Trophoblast cell (in vitro differentiated cells and primary cell): ENCODE results near the gene TMEM63B.

Experiments used
- DNase-seq, 2 donors: peaks; one replicate each; pipeline ENCODE4 v3.0.0-alpha.2; 2016
- H2AFZ ChIP-seq: 2 replicates; pipeline ENCODE4 v1.6.1; 2013; ENCODE audit warnings: low read length, moderate library complexity, mild to moderate bottlenecking; ENCODE audit not compliant: insufficient read depth, poor library complexity
- H2AK5ac ChIP-seq: 2 replicates; pipeline ENCODE4 v1.6.1; 2013; ENCODE audit warnings: mild to moderate bottlenecking, low read length
- H2BK120ac ChIP-seq: 2 replicates; pipeline ENCODE4 v1.6.1; 2013; ENCODE audit warnings: low read length, mild to moderate bottlenecking, moderate library complexity; ENCODE audit not compliant: insufficient read depth, poor library complexity
- H2BK12ac ChIP-seq: 2 replicates; pipeline ENCODE4 v1.6.1; 2013; ENCODE audit warnings: mild to moderate bottlenecking, low read length, moderate library complexity
- H2BK5ac ChIP-seq: 2 replicates; pipeline ENCODE4 v1.6.1; 2013; ENCODE audit warnings: low read length, low read depth, moderate library complexity, mild to moderate bottlenecking; ENCODE audit not compliant: poor library complexity
- H3K14ac ChIP-seq: 2 replicates; pipeline ENCODE4 v1.6.1; 2013; ENCODE audit warnings: mild to moderate bottlenecking, low read length
- H3K18ac ChIP-seq: 2 replicates; pipeline ENCODE4 v1.6.1; 2013; ENCODE audit warnings: mild to moderate bottlenecking, low read length
- H3K23ac ChIP-seq: 2 replicates; pipeline ENCODE4 v1.6.1; 2013; ENCODE audit warnings: low read length
- H3K27ac ChIP-seq: 2 replicates; pipeline ENCODE4 v1.5.1; 2013; ENCODE audit warnings: low read depth, mild to moderate bottlenecking, inconsistent platforms, low read length, moderate library complexity
- H3K27me3 ChIP-seq: 2 replicates; pipeline ENCODE4 v1.6.1; 2013; ENCODE audit warnings: inconsistent platforms, mild to moderate bottlenecking, low read length, moderate library complexity; ENCODE audit not compliant: insufficient read depth
- H3K36me3 ChIP-seq, 2 experiments: 1 replicate in 1 of 2; 2 replicates in 1 of 2; pipeline ENCODE4 v1.6.1; 2013; ENCODE audit warnings: low read length in 2 of 2, mild to moderate bottlenecking in 2 of 2, moderate library complexity in 1 of 2; ENCODE audit not compliant: insufficient read depth in 2 of 2, control insufficient read depth in 1 of 2
- H3K4ac ChIP-seq: 2 replicates; pipeline ENCODE4 v1.6.1; 2013; ENCODE audit warnings: low read depth, mild to moderate bottlenecking, low read length, moderate library complexity
- H3K4me1 ChIP-seq, 2 experiments: 1 replicate in 1 of 2; 2 replicates in 1 of 2; pipeline ENCODE4 v1.6.1; 2013; ENCODE audit warnings: low read length in 2 of 2, mild to moderate bottlenecking in 2 of 2, moderate library complexity in 1 of 2; ENCODE audit not compliant: insufficient read depth in 2 of 2, control insufficient read depth in 1 of 2
- H3K4me2 ChIP-seq: 2 replicates; pipeline ENCODE4 v1.6.1; 2013; ENCODE audit warnings: inconsistent platforms, mild to moderate bottlenecking, low read length, moderate library complexity
- H3K4me3 ChIP-seq: 2 replicates; pipeline ENCODE4 v1.5.1; 2013; ENCODE audit warnings: mild to moderate bottlenecking, low read depth, low read length, inconsistent platforms
- H3K79me1 ChIP-seq: one replicate; pipeline ENCODE4 v1.6.1; 2013; ENCODE audit warnings: low read length
- H3K79me2 ChIP-seq: 2 replicates; pipeline ENCODE4 v1.6.1; 2013; ENCODE audit warnings: low read length, mild to moderate bottlenecking; ENCODE audit not compliant: control insufficient read depth, insufficient read depth, poor library complexity
- H3K9ac ChIP-seq: 2 replicates; pipeline ENCODE4 v1.6.1; 2013; ENCODE audit warnings: mild to moderate bottlenecking, low read length
- H3K9me3 ChIP-seq: 2 replicates; pipeline ENCODE4 v1.6.1; 2013; ENCODE audit warnings: low read depth, mild to moderate bottlenecking, control low read depth, inconsistent platforms, low read length; ENCODE audit not compliant: insufficient read depth
- H4K12ac ChIP-seq: 2 replicates; pipeline ENCODE4 v1.6.1; 2013; ENCODE audit warnings: low read depth, mild to moderate bottlenecking, low read length, moderate library complexity
- H4K8ac ChIP-seq: 2 replicates; pipeline ENCODE4 v1.6.1; 2013; ENCODE audit warnings: low read depth, mild to moderate bottlenecking, low read length, moderate library complexity
- H4K91ac ChIP-seq: one replicate; pipeline ENCODE4 v1.6.1; 2013; ENCODE audit warnings: low read depth, mild to moderate bottlenecking, low read length, moderate library complexity
- whole genome bisulfite sequencing: extraction: QIAGEN DNeasy Blood & Tissue Kit; methylation state at CpG from one replicate; pipeline ENCODE4 v1.1.7; 2013; ENCODE audit warnings: missing lambda C conversion rate; ENCODE audit not compliant: insufficient read length, insufficient coverage; ENCODE audit errors: extremely low coverage; 5-methylcytosine and 5-hydroxymethylcytosine counted together

Gene TMEM63B

GRCh38 chr6:44129841-44130322, 2.5 kb downstream of the TMEM63B start:
- no peak for DNase-seq
- H4K8ac ChIP-seq = no peak overlapping the region
- H3K23ac ChIP-seq = peak overlapping the region; percentile 4
- H3K4ac ChIP-seq = no peak overlapping the region
- no CpG with 5 or more reads among the region's 2 CpGs for WGBS
- H2BK120ac ChIP-seq = no peak overlapping the region
- peaks cover 20% of the 10 kb centered on the region for H3K79me2 ChIP-seq
- H2BK5ac ChIP-seq = no peak overlapping the region
- no peak overlapping the region for H3K27ac ChIP-seq
- H4K91ac ChIP-seq = no peak overlapping the region
- peak overlapping the region; percentile 21 for H3K18ac ChIP-seq
- H2AFZ ChIP-seq = no peak overlapping the region
- H3K36me3 ChIP-seq = peaks cover 6% of the 10 kb centered on the region in 2 experiments
- no peaks in the 10 kb centered on the region for H3K9me3 ChIP-seq
- no peak overlapping the region for H2BK12ac ChIP-seq
- peaks cover 12% of the 10 kb centered on the region for H3K79me1 ChIP-seq
- H4K12ac ChIP-seq = no peak overlapping the region
- H3K27me3 ChIP-seq = no peaks in the 10 kb centered on the region
- H3K4me2 ChIP-seq = no peak overlapping the region
- no peak overlapping the region for H3K4me3 ChIP-seq
- no peak overlapping the region for H3K14ac ChIP-seq
- H2AK5ac ChIP-seq = no peak overlapping the region
- H3K9ac ChIP-seq = no peak overlapping the region
- H3K4me1 ChIP-seq = peaks cover 9 to 15% of the 10 kb centered on the region in 2 experiments

- Histone ChIP-seq H3K23ac (no peak overlapping the region), H3K9me3 (no peaks in the 10 kb centered on the region), H3K4me1 (peaks cover 9% of the 10 kb centered on the region in 2 experiments), H3K4me2 (no peak overlapping the region), H3K14ac (no peak overlapping the region), H3K9ac (no peak overlapping the region), H3K27ac (no peak overlapping the region), H3K27me3 (no peaks in the 10 kb centered on the region), H3K4me3 (no peak overlapping the region), H2BK12ac (no peak overlapping the region), H4K91ac (no peak overlapping the region), H2BK5ac (no peak overlapping the region), H3K79me2 (peaks cover 13% of the 10 kb centered on the region), H2AK5ac (no peak overlapping the region), H2AFZ (no peak overlapping the region), H4K8ac (no peak overlapping the region), H3K36me3 (peaks cover 10 to 20% of the 10 kb centered on the region in 2 experiments), H2BK120ac (no peak overlapping the region), H3K79me1 (peaks cover 8% of the 10 kb centered on the region), H3K4ac (no peak overlapping the region), H3K18ac (no peak overlapping the region), H4K12ac (no peak overlapping the region)
- no peak for DNase-seq
- no CpG with 5 or more reads among the region's 2 CpGs for WGBS
Observed at GRCh38 chr6:44131892-44132291, 4.5 kb downstream of the TMEM63B start.

- Histone ChIP-seq H3K79me2 (peaks cover 11% of the 10 kb centered on the region), H2BK5ac (no peak overlapping the region), H2AK5ac (no peak overlapping the region), H2AFZ (no peak overlapping the region), H4K91ac (no peak overlapping the region), H3K4me2 (no peak overlapping the region), H3K4ac (no peak overlapping the region), H4K8ac (no peak overlapping the region), H2BK120ac (no peak overlapping the region), H3K9me3 (no peaks in the 10 kb centered on the region), H3K18ac (no peak overlapping the region), H3K27me3 (no peaks in the 10 kb centered on the region), H3K9ac (no peak overlapping the region), H3K36me3 (peaks cover 16 to 26% of the 10 kb centered on the region in 2 experiments), H3K27ac (no peak overlapping the region), H2BK12ac (no peak overlapping the region), H3K4me3 (no peak overlapping the region), H3K79me1 (peaks cover 5% of the 10 kb centered on the region), H4K12ac (no peak overlapping the region), H3K4me1 (peaks cover 9% of the 10 kb centered on the region in 2 experiments), H3K23ac (no peak overlapping the region), H3K14ac (no peak overlapping the region)
- no CpG with 5 or more reads among the region's 4 CpGs for WGBS
- no peak for DNase-seq
Observed at GRCh38 chr6:44132476-44132875, 5.1 kb downstream of the TMEM63B start.

GRCh38 chr6:44133003-44133931, 5.9 kb downstream of the TMEM63B start:
- no peak overlapping the region for H2BK120ac ChIP-seq
- H3K79me2 ChIP-seq = peaks cover 3% of the 10 kb centered on the region
- no peak overlapping the region for H2AFZ ChIP-seq
- H3K4me2 ChIP-seq = no peak overlapping the region
- DNase-seq = no peak
- no peak overlapping the region for H3K4ac ChIP-seq
- peaks cover 8% of the 10 kb centered on the region in 2 experiments for H3K4me1 ChIP-seq
- H3K27ac ChIP-seq = no peak overlapping the region
- H3K27me3 ChIP-seq = no peaks in the 10 kb centered on the region
- no peak overlapping the region for H3K14ac ChIP-seq
- peaks cover 16 to 26% of the 10 kb centered on the region in 2 experiments for H3K36me3 ChIP-seq
- H3K79me1 ChIP-seq = no peaks in the 10 kb centered on the region
- H3K23ac ChIP-seq = no peak overlapping the region
- peaks cover 1% of the 10 kb centered on the region for H3K9me3 ChIP-seq
- H3K4me3 ChIP-seq = no peak overlapping the region
- H2AK5ac ChIP-seq = no peak overlapping the region
- no CpG with 5 or more reads among the region's 9 CpGs for WGBS
- no peak overlapping the region for H4K12ac ChIP-seq
- H2BK12ac ChIP-seq = no peak overlapping the region
- no peak overlapping the region for H3K18ac ChIP-seq
- H4K8ac ChIP-seq = no peak overlapping the region
- no peak overlapping the region for H2BK5ac ChIP-seq
- H3K9ac ChIP-seq = no peak overlapping the region
- no peak overlapping the region for H4K91ac ChIP-seq
